GM23248 (cell line): Measurements from ENCODE around the gene CTPS2. TPM values are rescaled to one million over a fixed set of nuclear protein-coding genes. Genes with fewer than 3 reads are reported as not detected.
A peak's percentile ranks its signal among the peaks of the same experiment; 100 is the strongest.

Source experiments
- DNase-seq: peaks from one replicate; pipeline ENCODE4 v3.0.0-alpha.2; 2015
- H2AFZ ChIP-seq: fragments of 200-600 bp; sonication (generic); 2 replicates; pipeline ENCODE4 v1.6.1; 2016; ENCODE audit warnings: antibody characterized with exemption
- H3F3A ChIP-seq: fragments of 200-600 bp; sonication (generic); 2 replicates; pipeline ENCODE4 v1.6.1; 2016; ENCODE audit warnings: mild to moderate bottlenecking, antibody characterized with exemption, mixed run types; ENCODE audit not compliant: insufficient read depth
- H3K27ac ChIP-seq: fragments of 200-600 bp; sonication (generic); 2 replicates; pipeline ENCODE4 v1.5.1; 2016; ENCODE audit warnings: mild to moderate bottlenecking
- H3K27me3 ChIP-seq: fragments of 200-600 bp; sonication (generic); replicated peaks from 2 replicates; pipeline ENCODE4 v1.6.1; 2016; ENCODE audit warnings: mild to moderate bottlenecking; ENCODE audit not compliant: insufficient read depth
- H3K36me3 ChIP-seq: fragments of 200-600 bp; sonication (generic); 2 replicates; pipeline ENCODE4 v1.6.1; 2016; ENCODE audit warnings: low read depth, mild to moderate bottlenecking
- H3K4me1 ChIP-seq: fragments of 200-600 bp; sonication (generic); 2 replicates; pipeline ENCODE4 v1.6.1; 2016; ENCODE audit warnings: mild to moderate bottlenecking; ENCODE audit not compliant: insufficient read depth
- H3K4me2 ChIP-seq: fragments of 200-600 bp; sonication (generic); one replicate; pipeline ENCODE4 v1.6.1; 2016; ENCODE audit warnings: mild to moderate bottlenecking; ENCODE audit not compliant: unreplicated experiment
- H3K4me3 ChIP-seq: fragments of 200-600 bp; sonication (generic); 2 replicates; pipeline ENCODE4 v1.5.1; 2016; ENCODE audit warnings: mild to moderate bottlenecking
- H3K79me2 ChIP-seq: fragments of 200-600 bp; sonication (generic); 2 replicates; pipeline ENCODE4 v1.6.1; 2016; ENCODE audit warnings: mild to moderate bottlenecking; ENCODE audit not compliant: insufficient read depth
- H3K9ac ChIP-seq: fragments of 200-600 bp; sonication (generic); 2 replicates; pipeline ENCODE4 v1.6.1; 2016; ENCODE audit warnings: mild to moderate bottlenecking
- H3K9me2 ChIP-seq: fragments of 200-600 bp; sonication (generic); 2 replicates; pipeline ENCODE4 v1.6.1; 2016; ENCODE audit warnings: mixed run types, mild to moderate bottlenecking, moderate library complexity; ENCODE audit not compliant: insufficient read depth
- H3K9me3 ChIP-seq: fragments of 200-600 bp; sonication (generic); one replicate; pipeline ENCODE4 v1.6.1; 2017; ENCODE audit warnings: low read depth
- H4K20me1 ChIP-seq: fragments of 200-600 bp; sonication (generic); 2 replicates; pipeline ENCODE4 v1.6.0; 2016; ENCODE audit not compliant: insufficient read depth
- EZH2 ChIP-seq: fragments of 200-600 bp; sonication (generic); IDR thresholded peaks from 2 replicates; pipeline ENCODE4 v1.6.1; 2018; ENCODE audit warnings: antibody characterized with exemption, mild to moderate bottlenecking; ENCODE audit not compliant: insufficient read depth, poor library complexity, severe bottlenecking
- EZH2phosphoT487 ChIP-seq: fragments of 200-600 bp; sonication (generic); IDR thresholded peaks from 2 replicates; pipeline ENCODE4 v1.6.1; 2018; ENCODE audit warnings: antibody characterized with exemption, moderate library complexity, mild to moderate bottlenecking, low read depth; ENCODE audit not compliant: insufficient read depth
- WGBS, 2 experiments: methylation state at CpG; one replicate each; pipeline ENCODE4 v1.1.6; 2015 to 2017; ENCODE audit warnings: low lambda C conversion rate in 2 of 2, low coverage in 1 of 2; ENCODE audit errors: missing lambda C conversion rate in 2 of 2; 5-methylcytosine and 5-hydroxymethylcytosine counted together
- in situ Hi-C: fragments of 300-500 bp; cut with MboI; formaldehyde crosslinking; loops from 2 replicates; pipeline ENCODE4 v1.15.0; 2020
- polyA plus RNA-seq: library from polyadenylated mRNA; unstranded; fragments of >200 nt; fragmentation: Nextera tagmentation; extraction: Ambion mirVana; gene quantifications from 2 replicates; pipeline ENCODE4 v1.2.1, GENCODE V29; 2016
- total RNA-seq: library from RNA; depleted of rRNA; stranded (reverse); fragments of >200 nt; shearing (Covaris generic); gene quantifications from 2 replicates; pipeline ENCODE4 v1.2.3, GENCODE V29; 2014

CTPS2 gene
- total and polyA plus RNA-seq, 2 experiments from 2014 or later, result 4.4 to 5.8 TPM

DNA sequence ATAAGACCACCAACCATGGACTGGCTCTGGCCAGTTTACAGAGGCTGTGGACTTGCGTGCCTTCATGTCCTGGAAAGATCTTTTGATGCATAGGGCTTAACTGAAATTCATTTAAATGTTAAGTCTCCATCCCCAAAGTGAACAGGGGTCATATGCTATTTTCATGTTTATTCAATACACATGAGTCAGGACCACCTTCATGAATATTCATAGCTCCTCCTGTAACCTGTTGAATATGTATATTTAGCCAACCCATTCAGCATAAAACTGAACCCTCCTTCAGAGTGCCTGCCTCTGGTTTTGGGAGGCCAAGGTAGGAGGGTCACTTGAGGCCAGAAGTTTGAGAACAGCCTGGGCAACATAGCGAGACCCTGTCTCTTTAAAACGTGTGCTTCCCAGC is 7.1 kb downstream of the CTPS2 start:
- in situ Hi-C loops, result no loop called here
- no peaks in the 10 kb centered on the region for H3K27me3 ChIP-seq
- H3K27ac ChIP-seq, result no peak overlapping the region
- no peaks in the 10 kb centered on the region for H3K36me3 ChIP-seq
- H3K4me1 ChIP-seq, result no peaks in the 10 kb centered on the region
- no peak overlapping the region for H3K9ac ChIP-seq
- no peaks in the 10 kb centered on the region for H3F3A ChIP-seq
- TF ChIP-seq EZH2phosphoT487 (no peak), EZH2 (no peak)
- H3K79me2 ChIP-seq, result no peaks in the 10 kb centered on the region
- no peak overlapping the region for H3K4me2 ChIP-seq
- no peaks in the 10 kb centered on the region for H4K20me1 ChIP-seq
- H3K4me3 ChIP-seq, result no peak overlapping the region
- no peaks in the 10 kb centered on the region for H3K9me3 ChIP-seq
- 61 to 78% methylated on average over 3 of the region's 3 CpGs for WGBS, 2 experiments
- H2AFZ ChIP-seq, result no peak overlapping the region
- DNase-seq, result no peak
- no peaks in the 10 kb centered on the region for H3K9me2 ChIP-seq

DNA sequence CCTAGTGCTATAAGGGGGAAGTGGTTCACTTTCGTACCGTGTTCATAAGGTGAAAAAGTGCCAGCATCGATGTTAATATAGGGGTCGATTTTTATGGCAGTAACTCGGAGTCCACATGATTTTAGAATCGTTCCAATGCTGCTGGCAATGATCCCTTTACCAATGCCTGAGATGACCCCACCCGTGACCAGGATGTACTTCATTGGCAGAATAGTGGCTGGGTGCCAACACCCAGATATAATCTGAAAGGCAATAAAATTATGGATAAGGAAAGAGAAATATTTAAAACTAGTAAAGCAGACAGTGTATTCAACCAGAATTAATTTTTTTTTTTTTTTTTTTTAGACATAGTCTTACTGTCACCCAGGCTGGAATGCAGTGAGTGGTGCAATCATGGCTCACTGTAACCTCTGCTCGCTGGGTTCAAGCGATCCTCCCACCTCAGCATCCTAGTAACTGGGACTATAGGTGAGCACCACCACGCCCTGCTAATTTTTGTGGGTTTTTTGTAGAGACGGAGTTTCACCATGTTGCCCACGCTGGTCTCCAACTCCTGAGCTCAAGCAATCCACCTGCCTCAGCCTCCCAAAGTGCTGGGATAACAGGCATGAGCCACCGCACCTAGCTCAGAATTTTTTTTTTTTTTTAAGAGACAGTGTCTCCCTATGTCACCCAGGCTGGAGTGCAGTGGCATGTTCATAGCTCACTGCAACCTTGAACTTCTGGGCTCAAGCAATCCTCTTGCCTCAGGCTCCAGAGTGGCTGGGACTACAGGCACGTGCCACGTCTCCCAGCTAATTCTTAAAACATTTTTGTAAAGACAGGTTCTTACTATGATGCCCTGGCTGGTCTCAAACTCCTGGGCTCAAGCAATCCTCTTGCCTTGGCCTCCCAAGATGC is 9.5 kb downstream of the CTPS2 start:
- TF ChIP-seq EZH2 (no peak), EZH2phosphoT487 (no peak)
- H3K4me3 ChIP-seq, result no peak overlapping the region

DNA sequence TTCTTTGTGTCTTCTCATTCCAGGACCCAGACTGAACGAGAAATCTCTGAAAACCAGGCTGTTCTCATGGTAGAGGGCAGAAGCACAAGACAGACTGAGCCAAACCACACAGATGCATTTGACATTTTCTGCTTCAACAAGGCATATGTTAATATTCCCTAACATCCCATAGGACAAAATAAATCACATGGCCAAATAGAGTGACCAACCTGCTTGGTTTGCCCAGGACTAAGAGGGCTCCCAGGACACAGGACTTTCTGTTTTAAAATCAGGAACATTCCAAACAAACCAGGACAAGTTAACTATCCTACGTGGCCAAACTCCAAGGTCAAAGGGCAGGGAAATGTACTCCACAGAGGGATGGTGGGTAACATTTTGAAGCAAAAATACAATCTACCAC is 11.7 kb downstream of the CTPS2 start:
- DNase-seq, result peak; percentile 2
- Histone ChIP-seq H3K4me2 (no peak overlapping the region), H3K36me3 (no peaks in the 10 kb centered on the region), H3K27ac (no peak overlapping the region), H3K4me1 (no peaks in the 10 kb centered on the region), H3K27me3 (no peaks in the 10 kb centered on the region), H3K4me3 (no peak overlapping the region), H3F3A (no peaks in the 10 kb centered on the region), H4K20me1 (no peaks in the 10 kb centered on the region), H3K9me2 (no peaks in the 10 kb centered on the region), H2AFZ (no peak overlapping the region), H3K79me2 (no peaks in the 10 kb centered on the region), H3K9me3 (no peaks in the 10 kb centered on the region), H3K9ac (no peak overlapping the region)
- in situ Hi-C loops, result no loop called here
- 57 to 79% methylated on average over 2 of the region's 2 CpGs for WGBS, 2 experiments
- TF ChIP-seq EZH2 (no peak), EZH2phosphoT487 (no peak)

More for the DNA sequence above, 9.5 kb downstream of the CTPS2 start:
- Histone ChIP-seq H3K4me1 (no peaks in the 10 kb centered on the region), H3K9me3 (no peaks in the 10 kb centered on the region), H3K9me2 (no peaks in the 10 kb centered on the region), H4K20me1 (no peaks in the 10 kb centered on the region), H2AFZ (no peak overlapping the region), H3F3A (no peaks in the 10 kb centered on the region), H3K36me3 (no peaks in the 10 kb centered on the region), H3K4me2 (no peak overlapping the region), H3K27ac (no peak overlapping the region), H3K79me2 (no peaks in the 10 kb centered on the region), H3K27me3 (no peaks in the 10 kb centered on the region), H3K9ac (no peak overlapping the region)
- no peak for DNase-seq
- WGBS, 2 experiments, result 88 to 94% methylated on average over 12 to 15 of the region's 15 CpGs
- in situ Hi-C loops, result no loop called here

DNA sequence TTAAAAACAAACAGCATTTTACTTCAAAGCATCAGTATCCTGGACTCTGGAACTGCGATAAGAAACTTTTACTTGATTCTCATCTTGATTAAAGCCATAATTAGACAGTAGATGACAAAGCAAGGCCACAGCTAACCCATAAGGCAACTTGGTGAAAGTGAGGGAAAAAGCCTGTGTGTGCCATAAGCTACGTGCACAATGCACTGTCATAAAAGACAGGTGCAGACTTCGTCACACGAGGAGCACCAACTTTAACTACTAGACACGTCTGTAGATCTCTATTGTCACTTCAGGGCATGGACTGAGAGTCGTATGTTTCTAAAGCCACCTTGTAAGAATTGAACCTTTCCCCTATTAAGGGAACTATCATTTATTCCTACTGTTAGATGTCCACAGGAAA is 13.1 kb downstream of the CTPS2 start:
- H3K27ac ChIP-seq, result no peak overlapping the region
- no peak for DNase-seq
- H3K79me2 ChIP-seq, result no peaks in the 10 kb centered on the region
- no peaks in the 10 kb centered on the region for H3K9me2 ChIP-seq
- H4K20me1 ChIP-seq, result no peaks in the 10 kb centered on the region
- no peak overlapping the region for H3K4me3 ChIP-seq
- WGBS, 2 experiments, result 85 to 100% methylated on average over 5 to 6 of the region's 6 CpGs
- no peak overlapping the region for H3K9ac ChIP-seq
- no peaks in the 10 kb centered on the region for H3K4me1 ChIP-seq
- H3K9me3 ChIP-seq, result no peaks in the 10 kb centered on the region
- no peaks in the 10 kb centered on the region for H3K27me3 ChIP-seq
- TF ChIP-seq EZH2 (no peak), EZH2phosphoT487 (no peak)
- H3F3A ChIP-seq, result no peaks in the 10 kb centered on the region
- in situ Hi-C loops, result no loop called here
- H2AFZ ChIP-seq, result no peak overlapping the region
- H3K36me3 ChIP-seq, result no peaks in the 10 kb centered on the region
- H3K4me2 ChIP-seq, result no peak overlapping the region
